HG03575 (cell line): Measurements from ENCODE around the gene FLII.

Experiments used
- ATAC-seq: cut with Tn5 transposase; IDR thresholded peaks from one replicate; pipeline ENCODE4 v1.9.1; 2021; ENCODE audit not compliant: unreplicated experiment, insufficient number of reproducible peaks, low FRiP score; ENCODE audit errors: extremely low read depth

Gene FLII

DNA sequence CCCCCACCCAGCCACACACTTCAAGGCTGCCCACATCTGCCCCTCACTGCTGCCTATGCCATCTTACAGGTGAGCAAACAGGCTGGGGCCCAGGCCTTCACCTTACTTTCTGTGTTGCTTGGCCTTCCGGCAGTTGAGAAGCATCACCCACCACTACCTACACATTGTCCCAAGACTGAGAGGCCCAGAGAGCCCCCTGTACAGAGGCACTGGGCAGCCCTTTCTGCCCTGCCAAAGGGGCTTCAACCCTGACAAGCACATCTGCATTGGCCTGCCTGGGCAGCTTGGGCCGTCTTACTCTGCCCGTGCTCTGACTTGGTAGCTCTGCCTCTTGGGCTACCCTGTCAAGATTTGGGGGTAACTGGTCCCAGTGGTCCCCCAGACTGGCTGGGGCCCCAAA is 3.1 kb upstream of the FLII start:
- no peak for ATAC-seq

DNA sequence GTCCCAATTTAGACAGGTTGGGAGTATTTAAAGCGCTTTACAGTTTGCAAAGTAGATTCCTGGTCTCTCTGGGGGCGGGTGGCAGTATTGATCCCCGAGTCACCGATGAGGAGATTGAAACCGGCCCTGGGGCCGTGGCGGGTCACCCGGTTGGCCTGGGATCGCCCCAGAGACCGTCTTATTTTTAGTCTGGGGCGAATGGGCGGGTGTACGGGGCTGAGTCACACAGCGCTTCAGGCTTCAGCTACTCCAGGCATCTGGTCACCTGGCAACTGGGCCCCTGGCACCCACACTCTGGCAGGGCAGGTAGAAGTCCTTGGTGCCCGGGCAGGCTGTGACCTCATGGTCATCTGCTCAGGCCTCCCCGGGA is 2.6 kb upstream of the FLII start:
- no peak for ATAC-seq

DNA sequence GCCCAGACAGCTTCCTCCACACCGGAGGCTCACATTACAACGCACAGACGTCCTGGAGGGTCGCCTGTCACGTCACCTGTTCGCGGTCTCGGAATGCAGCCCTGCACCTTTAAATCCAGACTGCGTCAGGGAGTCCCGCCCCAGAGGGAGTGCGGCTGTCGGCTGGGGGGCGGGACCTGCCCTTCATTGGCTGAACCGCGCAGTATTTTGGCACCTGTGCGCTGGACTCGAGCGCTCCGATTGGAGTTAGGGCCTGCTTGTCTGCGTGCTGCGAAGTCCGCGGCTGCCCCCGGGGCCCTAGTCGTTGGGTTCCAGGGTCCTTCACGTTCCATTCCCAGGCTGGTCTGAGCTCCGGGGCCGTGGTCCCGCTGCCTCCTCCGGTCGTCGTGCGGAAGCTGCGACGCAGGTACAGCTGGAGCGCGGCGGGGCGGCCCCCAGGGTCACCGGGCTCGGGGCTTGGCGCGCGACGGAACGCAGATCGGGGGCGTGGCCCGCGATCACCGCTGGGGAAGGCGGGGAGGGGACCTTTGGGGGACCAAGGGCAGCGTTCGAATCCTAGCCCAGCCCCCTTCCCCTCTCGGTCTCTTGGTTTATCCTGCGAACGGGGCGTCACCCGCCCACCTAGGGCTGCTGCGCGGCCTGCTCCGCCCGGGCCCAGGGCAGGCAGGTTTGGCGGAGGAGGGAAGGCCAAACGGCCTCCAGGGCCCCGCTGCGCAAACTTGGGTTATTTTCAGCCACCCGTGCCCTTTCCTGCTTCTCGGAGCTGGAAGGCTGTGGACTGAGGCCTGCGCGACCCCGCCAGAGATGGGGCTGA is 2.0 kb upstream of the FLII start, which contains the start of gene MIEF2:
Gene MIEF2, plus strand, starts transcription at position 331 of the 814 bp plus-strand sequence. CDS start 2,059 bp downstream, outside the sequence.
- no peak for ATAC-seq

DNA sequence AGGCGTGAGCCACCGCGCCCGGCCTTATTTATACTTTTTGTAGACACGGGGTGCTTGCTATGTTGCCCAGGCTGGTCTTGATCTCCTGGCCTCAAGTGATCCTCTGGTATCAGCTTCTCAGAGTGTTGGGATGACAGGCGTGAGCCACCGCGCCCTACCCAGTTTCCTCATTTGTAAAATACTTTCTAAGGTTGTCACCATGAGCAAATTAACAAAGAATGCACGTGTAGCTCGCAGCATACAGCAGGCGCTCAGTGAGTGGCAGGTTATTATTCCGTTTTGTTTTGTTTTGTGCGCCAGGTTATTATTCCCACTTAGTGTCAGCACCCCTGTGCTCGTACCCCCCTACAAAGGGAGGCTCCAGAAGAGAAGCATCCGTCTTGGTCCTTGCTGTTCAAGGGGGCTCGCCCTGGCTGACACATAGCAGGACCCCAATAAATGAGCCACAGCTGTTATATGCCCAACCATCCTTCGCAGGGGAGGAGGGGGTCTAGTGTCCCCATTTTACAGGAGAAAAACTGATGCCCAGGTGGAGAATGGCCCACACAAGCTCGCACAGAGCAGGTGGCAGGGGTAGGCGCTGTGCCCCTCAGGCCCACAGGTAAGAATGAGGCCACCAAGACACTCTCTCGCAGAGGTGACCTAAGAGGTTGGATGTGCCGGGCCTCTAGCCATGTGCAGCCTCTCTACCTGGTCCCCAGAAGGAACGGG is 1.2 kb upstream of the FLII start:
- no peak for ATAC-seq

DNA sequence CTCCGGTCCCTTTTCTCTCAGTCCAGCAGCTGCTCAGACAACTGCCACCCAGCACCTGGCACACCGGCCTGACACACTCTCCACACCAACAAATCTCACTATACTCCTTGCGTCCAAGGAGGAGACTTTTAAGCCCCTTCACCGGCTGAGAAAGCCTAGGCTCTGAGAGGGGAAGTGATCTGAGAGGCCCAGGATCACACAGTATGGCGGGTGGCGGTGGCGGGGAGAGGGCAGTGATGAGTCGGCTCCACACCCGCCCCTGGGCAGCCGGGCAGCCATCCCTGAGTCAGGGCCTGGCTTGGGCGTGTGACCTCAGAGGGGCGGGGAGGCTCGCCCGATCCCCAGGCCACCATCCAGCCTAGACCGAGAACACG is 569 bp downstream of the FLII start:
- no peak for ATAC-seq

DNA sequence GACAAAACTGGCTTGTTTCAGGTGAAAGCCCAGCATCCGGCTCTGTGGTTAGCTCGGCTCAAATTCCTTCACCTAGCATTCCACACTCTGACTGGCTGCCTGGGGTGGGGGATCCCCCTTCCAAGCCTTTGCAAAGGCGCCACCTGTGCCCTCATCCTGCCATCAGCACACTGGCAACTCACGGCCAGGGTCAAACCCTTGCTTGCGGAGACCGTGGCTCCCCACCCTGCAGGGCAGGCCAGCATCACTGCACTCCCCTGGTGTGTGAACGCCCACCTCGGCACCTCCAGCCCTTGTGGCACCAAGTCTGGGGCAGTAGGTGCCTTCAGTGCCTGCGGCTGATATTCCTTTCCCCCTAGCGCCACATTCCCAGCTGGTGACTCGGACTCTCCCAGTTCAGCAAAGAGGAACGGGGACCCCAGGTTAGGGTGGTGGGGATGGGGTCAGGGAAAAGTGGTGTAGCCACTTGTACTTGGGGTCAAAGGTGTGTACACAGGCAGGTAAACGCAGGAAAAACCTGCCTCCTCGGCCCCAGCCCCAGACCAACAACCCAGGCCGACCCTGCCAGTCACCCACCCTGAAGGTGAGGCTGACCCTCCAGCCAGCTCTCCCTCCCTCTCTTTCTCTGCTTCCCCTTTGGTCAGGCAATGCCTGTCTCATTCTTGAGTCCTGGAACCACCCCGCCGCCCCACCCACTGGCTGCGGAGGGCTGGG is 1.1 kb downstream of the FLII start:
- ATAC-seq, result no peak

DNA sequence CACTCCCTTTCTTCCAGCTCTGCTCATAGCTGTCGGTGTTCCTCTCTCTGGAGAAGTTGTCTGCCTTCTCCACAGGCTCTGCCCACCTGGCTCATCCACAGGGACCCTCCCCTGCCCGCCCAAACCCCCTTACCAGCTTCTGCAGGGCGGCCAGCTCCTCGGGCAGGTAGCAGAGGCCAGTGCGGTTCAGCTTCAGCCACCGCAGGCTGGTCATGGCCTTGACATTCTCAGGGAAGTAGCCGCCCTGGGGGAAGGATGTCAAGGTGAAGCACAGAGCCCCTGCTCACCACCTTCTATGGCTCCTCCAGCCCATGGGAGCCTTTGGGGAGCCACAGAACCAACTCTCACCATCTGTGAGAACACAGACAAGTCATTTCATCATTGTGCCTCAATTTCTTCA is 1.8 kb downstream of the FLII start:
- no peak for ATAC-seq

DNA sequence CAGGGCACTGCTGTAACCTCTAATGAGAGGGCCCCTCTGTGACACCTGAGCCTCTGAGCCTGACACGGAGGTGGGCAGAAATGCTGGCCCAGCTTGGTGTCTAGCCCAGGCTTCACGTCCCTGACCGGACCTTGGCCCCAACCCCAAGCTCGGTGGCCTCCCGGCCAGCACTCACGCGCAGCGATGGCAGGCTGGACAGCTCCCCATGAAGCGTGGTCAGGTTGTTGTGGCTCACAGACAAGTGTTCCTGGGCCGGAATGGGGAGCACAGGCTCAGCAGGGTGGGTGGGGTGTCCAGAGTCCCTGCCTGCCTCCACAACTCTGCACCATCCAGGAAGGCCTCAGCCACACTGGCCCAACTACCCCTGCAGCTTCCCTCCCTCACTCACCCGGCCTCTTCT is 2.2 kb downstream of the FLII start:
- ATAC-seq, result no peak

DNA sequence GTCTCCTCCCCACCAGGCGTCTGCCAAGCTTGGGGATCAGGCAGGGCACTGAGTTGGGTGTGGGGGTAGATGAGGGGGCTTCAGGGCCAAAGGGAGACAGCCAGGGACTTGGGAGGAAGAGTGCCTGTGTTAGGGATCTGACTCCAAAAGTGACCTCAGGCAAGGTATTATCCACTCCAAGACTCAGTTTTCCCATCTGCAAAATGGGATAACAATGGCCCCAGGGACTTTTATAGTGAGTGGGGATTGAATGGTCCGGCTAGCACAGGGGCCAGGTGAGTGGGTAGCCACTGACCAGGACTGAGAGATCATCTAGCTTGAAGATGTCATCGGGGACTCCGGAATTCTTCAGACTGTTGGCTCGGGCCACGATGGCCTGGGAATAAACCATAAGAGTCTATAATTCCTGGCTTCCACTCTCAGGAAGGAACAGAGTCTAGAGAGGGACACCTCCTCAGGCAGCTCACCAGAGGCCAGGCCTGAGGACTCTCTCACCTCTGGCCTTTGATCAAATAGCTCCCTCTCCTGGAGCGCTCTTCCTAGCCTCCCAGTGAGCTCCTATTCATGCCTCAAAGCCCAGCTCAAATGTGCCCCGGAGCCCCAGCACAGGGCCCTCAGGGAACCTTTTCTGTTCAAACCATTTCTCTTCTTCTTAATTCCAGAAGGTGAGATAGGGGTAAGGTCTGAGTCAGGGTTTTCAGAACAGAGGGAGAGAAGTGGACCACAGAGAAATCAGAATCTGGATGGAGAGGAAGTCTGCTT is 3.5 kb downstream of the FLII start:
- ATAC-seq, result no peak

DNA sequence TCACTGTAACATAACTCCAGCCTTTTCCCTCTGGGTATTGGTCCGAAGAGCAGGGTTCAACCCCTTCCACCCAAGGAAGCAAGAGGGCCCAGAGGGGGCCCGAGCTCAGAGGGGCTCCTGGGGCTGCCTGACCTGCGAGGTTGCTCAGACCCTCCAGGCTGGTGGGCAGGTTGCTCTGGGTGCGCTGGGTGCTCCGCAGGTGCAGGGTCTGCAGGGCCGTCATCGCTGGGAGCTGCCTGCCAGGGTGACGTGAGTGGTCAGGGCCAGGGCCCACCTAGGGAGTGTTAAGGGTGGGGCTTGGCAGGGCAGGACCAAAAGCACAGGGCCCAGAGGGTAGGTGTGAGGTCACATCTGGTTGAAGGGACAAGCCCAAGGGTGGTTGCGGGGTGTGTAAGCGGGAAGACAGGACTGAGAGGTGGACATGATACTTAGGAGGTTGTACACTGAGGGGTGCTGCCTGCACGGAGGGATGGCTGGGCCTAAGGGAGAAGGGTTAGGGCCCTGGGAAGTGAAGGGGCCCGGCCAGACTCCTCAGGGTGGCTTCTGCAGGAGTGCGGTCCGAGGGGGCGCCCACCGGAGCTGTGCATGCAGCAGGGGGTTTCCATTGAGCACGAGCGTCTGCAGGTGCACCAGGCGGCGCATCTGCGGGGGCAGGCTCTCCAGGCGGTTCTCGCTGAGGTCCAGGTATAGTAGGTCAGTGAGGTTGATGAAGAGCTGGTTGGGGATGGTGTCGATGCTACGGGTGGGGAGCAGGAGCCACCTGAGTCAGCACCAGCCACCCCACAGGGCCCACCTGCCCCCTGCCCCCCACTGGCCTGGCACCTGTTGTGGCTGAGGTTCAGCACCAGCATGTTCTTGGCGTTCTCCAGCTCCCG is 4.4 kb downstream of the FLII start:
- no peak for ATAC-seq

DNA sequence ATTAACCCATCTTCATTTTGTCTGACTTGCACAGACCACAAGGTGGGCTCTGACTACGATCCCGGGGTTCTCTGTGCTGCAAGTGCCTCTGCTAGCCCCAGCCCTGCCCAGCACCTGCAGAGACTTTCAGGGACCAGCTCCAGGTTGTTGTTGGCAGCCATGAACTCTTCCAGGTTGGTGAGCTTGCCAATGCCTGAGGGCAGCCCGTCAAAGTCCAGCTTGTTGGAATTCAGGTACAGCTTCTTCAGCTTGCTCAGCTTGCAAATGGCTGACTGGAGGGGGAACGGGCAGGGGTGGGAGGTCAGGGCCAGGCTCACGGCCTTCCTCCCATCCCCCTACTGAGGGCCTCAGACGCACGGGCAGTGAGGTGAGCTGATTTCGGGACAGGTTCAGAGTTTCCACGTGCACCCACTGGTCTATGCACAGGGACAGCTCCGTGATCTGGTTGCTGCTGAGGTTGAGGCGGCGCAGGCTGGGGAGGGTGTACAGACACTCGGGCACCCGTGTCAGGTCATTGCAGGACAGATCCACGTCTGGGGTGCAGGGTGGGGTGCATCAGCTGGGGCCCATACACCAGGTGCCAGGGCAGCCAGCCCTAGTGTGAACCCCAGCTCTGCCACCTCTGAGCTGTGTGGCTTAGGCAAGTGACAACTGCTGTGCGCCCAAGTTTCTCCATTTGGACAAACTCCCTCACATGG is 5.2 kb downstream of the FLII start:
- ATAC-seq, result no peak

DNA sequence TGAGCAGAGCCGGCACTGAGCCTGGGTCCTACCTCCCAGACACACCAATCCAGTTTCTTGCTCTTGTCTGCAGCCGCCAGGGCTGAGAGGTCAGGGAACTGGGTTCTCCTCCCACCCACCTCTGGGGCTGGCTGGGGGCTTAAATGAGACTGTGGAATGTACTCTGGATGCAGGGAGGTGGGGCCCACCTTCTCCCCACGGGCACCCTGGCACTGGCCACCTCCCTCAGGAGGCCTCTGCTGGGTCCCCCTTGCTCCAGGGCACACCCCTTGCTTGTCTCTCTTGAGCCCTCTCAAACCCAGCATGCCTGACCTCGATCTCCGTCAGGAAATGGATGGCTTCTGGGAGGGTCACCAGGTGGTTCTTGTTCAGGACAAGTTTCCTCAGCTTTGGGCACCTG is 6.4 kb downstream of the FLII start:
- ATAC-seq, result no peak

DNA sequence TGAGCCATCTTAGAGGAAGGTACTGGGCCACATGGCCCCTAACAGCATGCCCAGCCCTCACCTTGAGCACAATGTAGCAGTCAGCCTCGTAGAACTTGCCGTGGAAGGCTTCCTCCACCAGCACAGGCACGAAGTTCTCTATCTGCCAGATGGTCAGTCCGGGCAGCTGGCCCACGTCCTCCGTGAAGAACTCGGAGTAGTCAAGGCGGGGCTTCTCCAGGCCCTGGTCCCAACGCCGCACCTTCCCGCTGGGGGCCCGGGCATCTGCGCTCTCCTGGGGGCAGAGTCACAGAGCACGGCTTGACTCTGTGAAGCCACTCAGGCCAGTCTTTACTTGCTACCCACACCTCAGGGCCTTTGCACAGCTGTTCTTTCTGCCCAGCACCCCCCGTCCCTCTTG is 7.3 kb downstream of the FLII start:
- ATAC-seq, result no peak

DNA sequence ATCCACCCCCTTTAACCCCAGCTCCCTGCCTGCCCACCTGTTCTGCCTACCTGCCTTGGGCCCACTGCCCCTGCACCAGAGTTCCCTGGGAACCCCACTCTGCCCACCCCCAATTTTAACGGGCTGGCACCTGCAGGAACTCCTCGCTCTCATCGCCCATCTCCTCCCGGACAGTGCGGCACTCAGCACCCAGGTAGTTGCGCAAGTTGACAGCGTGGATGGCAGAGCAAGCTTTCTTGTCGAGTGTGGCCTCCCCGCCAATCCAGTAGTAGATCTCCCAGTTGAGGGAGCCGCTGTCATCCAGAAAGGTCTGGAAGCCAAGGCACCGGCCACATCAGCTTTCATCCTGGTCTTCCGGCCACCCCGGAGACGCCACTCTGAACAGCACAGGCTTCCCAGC is 7.8 kb downstream of the FLII start:
- ATAC-seq, result no peak

DNA sequence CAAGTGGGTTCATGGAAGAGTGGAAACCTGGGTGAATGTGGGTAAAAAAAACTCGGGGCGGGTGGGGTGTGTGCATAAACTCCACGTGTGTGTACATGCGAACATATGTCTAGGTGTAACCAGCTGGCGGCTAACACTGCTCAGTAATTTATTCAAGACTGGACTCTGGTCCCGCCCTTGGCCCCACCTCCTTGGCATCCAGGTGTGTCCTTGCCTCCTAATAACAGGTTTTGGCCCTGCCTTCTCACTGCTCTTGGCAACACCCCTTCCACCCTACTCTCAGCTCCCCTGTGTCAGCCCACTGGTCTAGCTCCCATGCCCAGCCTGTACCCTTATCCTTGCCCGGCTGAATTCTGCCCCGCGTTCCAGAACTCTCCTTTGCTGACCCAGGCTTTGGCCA is 8.3 kb downstream of the FLII start:
- no peak for ATAC-seq

DNA sequence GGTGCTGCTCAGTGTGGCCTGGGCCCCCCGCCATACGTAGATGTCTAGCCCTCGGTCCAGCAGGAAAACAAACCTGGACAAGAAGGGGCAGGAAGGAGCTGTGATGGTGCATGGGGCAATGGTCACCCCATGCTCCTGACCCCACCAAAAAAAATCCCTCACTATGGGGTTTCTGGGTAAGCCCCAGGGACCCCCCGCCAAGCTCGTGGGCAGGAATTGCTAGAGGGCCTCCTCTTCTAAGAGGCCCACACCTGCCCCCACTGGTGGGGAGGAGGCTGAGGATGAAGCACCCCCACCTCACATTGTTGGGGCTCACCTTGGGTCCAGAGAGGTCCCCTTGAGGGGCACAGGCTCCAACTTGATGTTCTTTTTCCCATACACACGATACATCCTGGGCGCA is 9.7 kb downstream of the FLII start:
- no peak for ATAC-seq

DNA sequence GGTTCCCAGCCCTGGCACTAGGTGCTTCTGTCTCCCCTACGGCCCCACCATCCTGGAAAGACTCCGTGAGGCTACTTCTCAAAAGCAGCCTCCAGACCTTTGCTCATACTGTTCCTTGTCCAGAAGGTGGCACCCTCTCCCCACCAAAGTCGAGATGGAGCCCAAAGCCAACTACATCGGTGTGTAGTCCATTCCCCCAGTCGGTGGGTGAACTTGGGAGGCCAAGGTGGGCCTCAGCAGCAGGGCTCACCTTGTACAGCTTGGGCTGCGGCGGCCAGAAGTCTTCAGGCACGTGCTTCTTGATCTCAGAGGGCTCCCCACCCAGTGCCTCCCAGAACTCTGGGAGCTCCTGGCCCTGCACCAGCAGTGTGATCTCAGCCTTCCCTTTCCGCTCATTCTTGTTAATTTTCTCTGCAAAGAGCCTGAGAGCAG is 10.2 kb downstream of the FLII start:
- ATAC-seq, result no peak

DNA sequence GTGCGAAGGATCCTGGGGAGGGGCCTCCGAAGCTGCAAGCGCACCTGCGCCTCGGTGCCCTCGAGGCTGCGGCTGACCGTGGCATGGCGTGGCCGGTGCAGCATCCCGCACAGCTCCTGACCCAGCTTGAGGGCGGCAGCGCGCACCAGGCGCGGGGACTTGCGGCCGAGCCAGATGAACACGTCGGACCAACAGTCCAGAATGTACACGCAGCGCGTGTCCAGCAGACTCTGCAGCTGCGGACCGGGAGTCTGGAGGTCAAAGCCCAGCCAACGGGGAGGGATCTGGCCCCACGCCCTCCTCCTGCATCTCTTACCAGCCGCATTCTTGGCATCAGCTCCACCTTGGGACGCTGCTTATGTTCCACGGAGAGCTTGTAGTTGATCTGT is 10.9 kb downstream of the FLII start:
- no peak for ATAC-seq
